ENCODE data around the gene CRHR1. TPM values are rescaled to one million over a fixed set of nuclear protein-coding genes. Genes with fewer than 3 reads are reported as not detected.

The CRHR1 gene
- total and polyA plus RNA-seq, 10 of the 15 experiments (the other 5 are each of a cell fraction or from before 2014, with no cell fraction given): 0.08 TPM; not detected in 9

DNA sequence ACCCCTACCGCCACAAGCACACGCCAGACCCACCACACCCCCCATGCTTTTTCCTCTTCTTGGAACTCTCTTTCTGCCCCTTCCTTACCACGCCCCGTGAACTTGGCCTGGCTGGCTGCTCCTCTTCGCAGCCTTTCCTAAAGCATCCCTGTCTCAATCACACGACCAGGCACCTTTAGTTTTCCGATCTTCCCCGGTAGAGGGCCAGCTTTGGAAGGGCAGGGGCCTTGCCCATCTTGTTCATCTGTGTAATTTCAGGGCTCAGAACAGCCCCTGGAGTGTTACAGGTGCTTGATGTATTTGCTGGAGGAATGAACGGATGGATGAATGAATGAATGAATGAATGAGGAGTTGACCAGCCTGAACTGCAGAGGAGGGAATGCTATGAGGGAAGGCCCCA is 64.3 kb downstream of the CRHR1 start:
- DNase-seq (ENCODE audit: low read depth, low spot score): no peak
- no peak overlapping the region for H3K27ac ChIP-seq (ENCODE audit: control insufficient read depth, insufficient read depth)
- in situ Hi-C loops (cut with MboI): loop anchor here (25.0 kb wide), 1 partner anchor 436 kb away; no protein-coding TSS in a partner anchor
- H3K79me2 ChIP-seq (ENCODE audit: control insufficient read depth, insufficient read depth, low read length): no peaks in the 10 kb centered on the region
- TF ChIP-seq SRF (IDR thresholded peaks at IDR 0.05; ENCODE audit: low read depth in 2 of 2, low read length in 2 of 2) (no peak), ETV6 (conservative IDR thresholded peaks at IDR 0.05 in 1 of 2, IDR thresholded peaks at IDR 0.05 in 1 of 2; ENCODE audit: borderline replicate concordance in 1 of 2, low read depth in 1 of 2) (no peak), NFYA (IDR thresholded peaks at IDR 0.05; ENCODE audit: borderline replicate concordance, low read depth, low read length) (no peak), POLR2AphosphoS5 (IDR thresholded peaks at IDR 0.05; ENCODE audit: low read length) (no peak), CEBPB (IDR thresholded peaks at IDR 0.05; ENCODE audit: borderline replicate concordance in 1 of 2, low read depth in 2 of 2, low read length in 2 of 2) (no peak), ATF7 (IDR thresholded peaks at IDR 0.05; ENCODE audit: low read depth) (no peak), POU2F2 (IDR thresholded peaks at IDR 0.05; ENCODE audit: borderline replicate concordance, low read depth, low read length) (no peak), NFXL1 (IDR thresholded peaks at IDR 0.05; ENCODE audit: borderline replicate concordance) (no peak), JUNB (IDR thresholded peaks at IDR 0.05) (no peak), NR2C2 (IDR thresholded peaks at IDR 0.05; ENCODE audit: borderline replicate concordance, control insufficient read depth, insufficient read length, low read depth) (no peak), SMARCA5 (IDR thresholded peaks at IDR 0.05) (no peak), YBX1 (IDR thresholded peaks at IDR 0.05) (no peak), RCOR1 (conservative IDR thresholded peaks at IDR 0.05; ENCODE audit: low read depth, low read length) (no peak), MXI1 (IDR thresholded peaks at IDR 0.05; ENCODE audit: low read depth, low read length) (no peak), CHD1 (IDR thresholded peaks at IDR 0.05; ENCODE audit: low read depth, low read length) (no peak), NFYB (IDR thresholded peaks at IDR 0.05; ENCODE audit: insufficient read depth, low read depth, low read length) (no peak)
- TF ChIP-seq, protein P1, sequence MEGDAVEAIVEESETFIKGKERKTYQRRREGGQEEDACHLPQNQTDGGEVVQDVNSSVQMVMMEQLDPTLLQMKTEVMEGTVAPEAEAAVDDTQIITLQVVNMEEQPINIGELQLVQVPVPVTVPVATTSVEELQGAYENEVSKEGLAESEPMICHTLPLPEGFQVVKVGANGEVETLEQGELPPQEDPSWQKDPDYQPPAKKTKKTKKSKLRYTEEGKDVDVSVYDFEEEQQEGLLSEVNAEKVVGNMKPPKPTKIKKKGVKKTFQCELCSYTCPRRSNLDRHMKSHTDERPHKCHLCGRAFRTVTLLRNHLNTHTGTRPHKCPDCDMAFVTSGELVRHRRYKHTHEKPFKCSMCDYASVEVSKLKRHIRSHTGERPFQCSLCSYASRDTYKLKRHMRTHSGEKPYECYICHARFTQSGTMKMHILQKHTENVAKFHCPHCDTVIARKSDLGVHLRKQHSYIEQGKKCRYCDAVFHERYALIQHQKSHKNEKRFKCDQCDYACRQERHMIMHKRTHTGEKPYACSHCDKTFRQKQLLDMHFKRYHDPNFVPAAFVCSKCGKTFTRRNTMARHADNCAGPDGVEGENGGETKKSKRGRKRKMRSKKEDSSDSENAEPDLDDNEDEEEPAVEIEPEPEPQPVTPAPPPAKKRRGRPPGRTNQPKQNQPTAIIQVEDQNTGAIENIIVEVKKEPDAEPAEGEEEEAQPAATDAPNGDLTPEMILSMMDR (IDR thresholded peaks at IDR 0.05 in 2 of 3, conservative IDR thresholded peaks at IDR 0.05 in 1 of 3; ENCODE audit: control insufficient read depth in 2 of 3, extremely low read depth in 1 of 3, insufficient read depth in 1 of 3, low read depth in 3 of 3, low read length in 3 of 3): no peak
- TF ChIP-seq, protein P2, sequence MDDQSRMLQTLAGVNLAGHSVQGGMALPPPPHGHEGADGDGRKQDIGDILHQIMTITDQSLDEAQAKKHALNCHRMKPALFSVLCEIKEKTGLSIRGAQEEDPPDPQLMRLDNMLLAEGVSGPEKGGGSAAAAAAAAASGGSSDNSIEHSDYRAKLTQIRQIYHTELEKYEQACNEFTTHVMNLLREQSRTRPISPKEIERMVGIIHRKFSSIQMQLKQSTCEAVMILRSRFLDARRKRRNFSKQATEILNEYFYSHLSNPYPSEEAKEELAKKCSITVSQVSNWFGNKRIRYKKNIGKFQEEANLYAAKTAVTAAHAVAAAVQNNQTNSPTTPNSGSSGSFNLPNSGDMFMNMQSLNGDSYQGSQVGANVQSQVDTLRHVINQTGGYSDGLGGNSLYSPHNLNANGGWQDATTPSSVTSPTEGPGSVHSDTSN (IDR thresholded peaks at IDR 0.05; ENCODE audit: insufficient replicate concordance, low read depth, low read length): no peak
- 41% methylated on average over 9 of the region's 9 CpGs for WGBS (ENCODE audit: insufficient coverage, insufficient replicate concordance, low lambda C conversion rate, missing lambda C conversion rate)
- ChIA-PET POLR2A (no interaction called here), SMC1A (ENCODE audit: uncharacterized antibody, unreplicated experiment) (no interaction called here), RAD21 (ENCODE audit: unreplicated experiment) (no interaction called here), CTCF (no interaction called here)
- H4K20me1 ChIP-seq (ENCODE audit: control insufficient read depth, insufficient read depth): no peaks in the 10 kb centered on the region
- no peaks in the 10 kb centered on the region for H3K36me3 ChIP-seq (ENCODE audit: control insufficient read depth in 2 of 2, insufficient read depth in 2 of 2, low read length in 1 of 2)
- ATAC-seq: no peak
- BruUV-seq (replicated peaks): no TSS peak
- no peak overlapping the region for H3K4me2 ChIP-seq (ENCODE audit: control insufficient read depth, insufficient read depth)
- H2AFZ ChIP-seq (ENCODE audit: control insufficient read depth, low read depth, low read length): no peak overlapping the region
- no peaks in the 10 kb centered on the region for H3K4me1 ChIP-seq (ENCODE audit: control insufficient read depth, insufficient read depth, low read length)
- no peaks in the 10 kb centered on the region; a peak in 1 of 4 replicates for H3K27me3 ChIP-seq (replicated peaks in 1 of 2; ENCODE audit: control insufficient read depth in 2 of 2, insufficient read depth in 2 of 2, low read length in 1 of 2)
- intact Hi-C loops (cut with micrococcal nuclease; ENCODE audit: unreplicated experiment): no loop called here
- no peak overlapping the region for H3K9ac ChIP-seq (ENCODE audit: control insufficient read depth, insufficient read depth, low read length)
- no peak for FAIRE-seq
- no peak overlapping the region for H3K4me3 ChIP-seq
- H3K9me3 ChIP-seq (replicated peaks; ENCODE audit: control insufficient read depth, insufficient read depth, low read length): no peaks in the 10 kb centered on the region

Data from GM12878 (cell line).